ENCODE results near the gene FIBCD1. TPM values are rescaled to one million over a fixed set of nuclear protein-coding genes. Genes with fewer than 3 reads are reported as not detected.

Gene FIBCD1
- total RNA-seq, 2 experiments from 2014 or later = not detected

GRCh38 chr9:130860458-130861316 lies 78.4 kb downstream of the FIBCD1 start:
- no peak overlapping the region for H3K4me3 Mint-ChIP-seq
- no peaks in the 10 kb centered on the region for H3K4me1 Mint-ChIP-seq
- no peak overlapping the region for H3K27ac Mint-ChIP-seq
- no peaks in the 10 kb centered on the region for H3K36me3 Mint-ChIP-seq
- no peaks in the 10 kb centered on the region for H3K27me3 Mint-ChIP-seq
- DNase-seq (no peak), ATAC-seq (ENCODE audit: low read depth) (no peak)
- H3K9me3 Mint-ChIP-seq = no peaks in the 10 kb centered on the region
- POLR2A ChIA-PET = no interaction called here

- Mint-ChIP-seq H3K27ac (no peak overlapping the region), H3K4me1 (no peaks in the 10 kb centered on the region), H3K4me3 (no peak overlapping the region), H3K9me3 (no peaks in the 10 kb centered on the region), H3K36me3 (no peaks in the 10 kb centered on the region), H3K27me3 (no peaks in the 10 kb centered on the region)
- POLR2A ChIA-PET = no interaction called here
- DNase-seq (no peak), ATAC-seq (ENCODE audit: low read depth) (no peak)
These were observed 80.0 kb downstream of the FIBCD1 start for GRCh38 chr9:130858739-130859705.

- Mint-ChIP-seq H3K9me3 (no peaks in the 10 kb centered on the region), H3K36me3 (no peaks in the 10 kb centered on the region), H3K4me3 (no peak overlapping the region), H3K27me3 (no peaks in the 10 kb centered on the region), H3K4me1 (no peaks in the 10 kb centered on the region), H3K27ac (no peak overlapping the region)
- no peak for DNase-seq
- POLR2A ChIA-PET = no interaction called here
- ATAC-seq (ENCODE audit: low read depth) = no peak
These were observed 80.9 kb downstream of the FIBCD1 start for GRCh38 chr9:130857864-130858738.

- ATAC-seq (ENCODE audit: low read depth) = no peak
- H3K9me3 Mint-ChIP-seq = no peaks in the 10 kb centered on the region
- H3K27ac Mint-ChIP-seq = no peak overlapping the region
- no peaks in the 10 kb centered on the region for H3K4me1 Mint-ChIP-seq
- POLR2A ChIA-PET = no interaction called here
- no peak for DNase-seq
- H3K4me3 Mint-ChIP-seq = no peak overlapping the region
- no peaks in the 10 kb centered on the region for H3K27me3 Mint-ChIP-seq
- no peaks in the 10 kb centered on the region for H3K36me3 Mint-ChIP-seq
These were observed 82.6 kb downstream of the FIBCD1 start for GRCh38 chr9:130856474-130856873.

- H3K4me1 Mint-ChIP-seq = no peaks in the 10 kb centered on the region
- DNase-seq (no peak), ATAC-seq (ENCODE audit: low read depth) (no peak)
- no peaks in the 10 kb centered on the region for H3K36me3 Mint-ChIP-seq
- no peak overlapping the region for H3K27ac Mint-ChIP-seq
- no peaks in the 10 kb centered on the region for H3K9me3 Mint-ChIP-seq
- H3K27me3 Mint-ChIP-seq = no peaks in the 10 kb centered on the region
- no peak overlapping the region for H3K4me3 Mint-ChIP-seq
- POLR2A ChIA-PET = no interaction called here
These were observed 84.2 kb downstream of the FIBCD1 start for GRCh38 chr9:130854835-130855234.

- Mint-ChIP-seq H3K9me3 (no peaks in the 10 kb centered on the region), H3K4me1 (no peaks in the 10 kb centered on the region), H3K36me3 (no peaks in the 10 kb centered on the region), H3K4me3 (no peak overlapping the region), H3K27me3 (no peaks in the 10 kb centered on the region), H3K27ac (no peak overlapping the region)
- ATAC-seq (ENCODE audit: low read depth) (no peak), DNase-seq (no peak)
- POLR2A ChIA-PET = no interaction called here
These were observed 85.0 kb downstream of the FIBCD1 start for GRCh38 chr9:130854092-130854491.

GRCh38 chr9:130852801-130853200 lies 86.2 kb downstream of the FIBCD1 start:
- ATAC-seq (ENCODE audit: low read depth) = no peak
- no peaks in the 10 kb centered on the region for H3K9me3 Mint-ChIP-seq
- no peaks in the 10 kb centered on the region for H3K4me1 Mint-ChIP-seq
- no peaks in the 10 kb centered on the region for H3K27me3 Mint-ChIP-seq
- no peak for DNase-seq
- H3K36me3 Mint-ChIP-seq = no peaks in the 10 kb centered on the region
- no peak overlapping the region for H3K27ac Mint-ChIP-seq
- H3K4me3 Mint-ChIP-seq = no peak overlapping the region
- POLR2A ChIA-PET = no interaction called here

Other genes with a start within 250 kb of the FIBCD1 start
- 10 to 100 TPM; 57.2 to 58.8 TPM for gene EXOSC2, start 245.5 kb downstream of the FIBCD1 start, total RNA-seq
- gene ABL1, start 104.0 kb downstream of the FIBCD1 start, total RNA-seq = 10 to 100 TPM; 32.9 to 36.2 TPM
- gene QRFP, start 42.4 kb downstream of the FIBCD1 start, total RNA-seq = not detected
- gene LAMC3, start 69.9 kb upstream of the FIBCD1 start, total RNA-seq = under 1 TPM; 0.19 to 0.20 TPM
- gene AIF1L, start 157.3 kb upstream of the FIBCD1 start, total RNA-seq = under 1 TPM; 0.34 to 0.42 TPM
- gene NUP214, start 186.3 kb upstream of the FIBCD1 start, total RNA-seq = 10 to 100 TPM; 69.4 to 73.9 TPM